Islet of Langerhans (tissue), 1 donor: ENCODE measurements around the gene SLC2A4RG.

ENCODE experiments used
- FAIRE-seq: peaks from one replicate; lab custom pipeline; 2011; peaks lifted over from hg19 to GRCh38; lab: Jason Lieb, UNC

SLC2A4RG gene

GRCh38 chr20:63778034-63778752 is 38.6 kb downstream of the SLC2A4RG start:
- no peak for FAIRE-seq

GRCh38 chr20:63778857-63779256 is 39.3 kb downstream of the SLC2A4RG start:
- no peak for FAIRE-seq

- no peak for FAIRE-seq
Observed at GRCh38 chr20:63781181-63781580, 41.6 kb downstream of the SLC2A4RG start.

- FAIRE-seq: no peak
Observed at GRCh38 chr20:63782051-63782471, 42.5 kb downstream of the SLC2A4RG start.

- no peak for FAIRE-seq
Observed at GRCh38 chr20:63782521-63782971, 43.0 kb downstream of the SLC2A4RG start.

GRCh38 chr20:63783970-63784369 is 44.4 kb downstream of the SLC2A4RG start:
- FAIRE-seq: no peak

- no peak for FAIRE-seq
Observed at GRCh38 chr20:63785691-63786131, 46.1 kb downstream of the SLC2A4RG start.

- FAIRE-seq: no peak
Observed at GRCh38 chr20:63787302-63787701, 47.7 kb downstream of the SLC2A4RG start.

GRCh38 chr20:63787749-63788148 is 48.2 kb downstream of the SLC2A4RG start:
- no peak for FAIRE-seq

- FAIRE-seq: no peak
Observed at GRCh38 chr20:63789836-63790571, 50.4 kb downstream of the SLC2A4RG start.

- FAIRE-seq: no peak
Observed at GRCh38 chr20:63790572-63791168, 51.1 kb downstream of the SLC2A4RG start.

- FAIRE-seq: no peak
Observed at GRCh38 chr20:63791497-63792156, 52.1 kb downstream of the SLC2A4RG start.

- FAIRE-seq: no peak
Observed at GRCh38 chr20:63792866-63793265, 53.3 kb downstream of the SLC2A4RG start.
